HPDE6-E6E7 (cell line): ENCODE data around the gene HCN3.

ENCODE experiments used
- DNase-seq: peaks from one replicate; pipeline ENCODE4 v3.0.0; 2011; ENCODE audit warnings: missing footprints; ENCODE audit errors: extremely low spot score

Gene HCN3

DNA sequence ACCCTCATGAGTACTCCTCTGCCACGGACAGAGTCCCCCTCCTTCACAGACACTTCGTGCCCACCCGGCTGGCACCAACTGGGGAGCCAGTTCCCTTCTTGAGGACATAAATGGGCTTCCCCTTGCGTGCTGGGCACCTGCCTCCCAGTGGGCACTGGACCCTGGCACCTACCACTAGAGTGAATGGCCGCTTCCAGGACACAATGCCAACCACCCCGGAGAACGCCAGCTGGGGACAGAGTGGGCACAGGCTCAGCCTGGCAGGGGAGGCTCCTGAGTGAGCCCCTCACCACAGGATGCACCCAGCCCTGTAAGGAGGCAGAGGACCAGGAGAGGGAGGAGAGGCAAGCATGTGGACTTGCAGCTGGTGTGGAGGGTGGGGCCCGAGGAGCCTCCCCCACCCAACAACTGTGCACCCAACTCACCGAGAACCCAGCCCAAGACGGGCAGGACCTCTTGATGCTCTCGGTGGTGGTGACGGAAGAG is 23.0 kb upstream of the HCN3 start:
- no peak for DNase-seq

DNA sequence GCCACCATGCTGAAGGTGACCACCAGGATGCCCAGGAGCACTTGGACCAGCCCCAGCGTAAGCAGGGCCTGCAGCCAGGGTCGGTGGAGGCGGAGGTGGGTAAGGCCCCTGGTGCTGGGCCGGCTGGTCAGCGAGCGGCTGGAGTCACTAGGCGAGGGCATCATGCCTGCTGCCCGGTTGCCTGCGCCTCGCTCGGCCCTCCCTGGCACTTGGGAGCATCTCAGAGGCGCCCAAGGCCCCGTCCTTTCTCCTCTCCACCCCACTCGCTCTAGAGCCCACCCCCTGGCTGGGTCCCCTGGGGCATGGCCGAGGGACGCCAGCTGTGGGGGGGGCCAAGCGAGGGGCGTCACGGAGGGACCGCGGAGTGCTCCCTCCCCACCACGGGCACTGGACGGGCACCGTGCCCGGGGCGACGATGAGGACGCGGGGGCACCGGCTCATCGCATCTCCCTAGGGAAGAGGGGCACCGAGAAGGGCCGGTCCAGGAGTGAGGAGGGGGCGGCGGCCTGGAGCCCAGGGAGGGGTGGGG is 22.5 kb upstream of the HCN3 start:
- DNase-seq = no peak

DNA sequence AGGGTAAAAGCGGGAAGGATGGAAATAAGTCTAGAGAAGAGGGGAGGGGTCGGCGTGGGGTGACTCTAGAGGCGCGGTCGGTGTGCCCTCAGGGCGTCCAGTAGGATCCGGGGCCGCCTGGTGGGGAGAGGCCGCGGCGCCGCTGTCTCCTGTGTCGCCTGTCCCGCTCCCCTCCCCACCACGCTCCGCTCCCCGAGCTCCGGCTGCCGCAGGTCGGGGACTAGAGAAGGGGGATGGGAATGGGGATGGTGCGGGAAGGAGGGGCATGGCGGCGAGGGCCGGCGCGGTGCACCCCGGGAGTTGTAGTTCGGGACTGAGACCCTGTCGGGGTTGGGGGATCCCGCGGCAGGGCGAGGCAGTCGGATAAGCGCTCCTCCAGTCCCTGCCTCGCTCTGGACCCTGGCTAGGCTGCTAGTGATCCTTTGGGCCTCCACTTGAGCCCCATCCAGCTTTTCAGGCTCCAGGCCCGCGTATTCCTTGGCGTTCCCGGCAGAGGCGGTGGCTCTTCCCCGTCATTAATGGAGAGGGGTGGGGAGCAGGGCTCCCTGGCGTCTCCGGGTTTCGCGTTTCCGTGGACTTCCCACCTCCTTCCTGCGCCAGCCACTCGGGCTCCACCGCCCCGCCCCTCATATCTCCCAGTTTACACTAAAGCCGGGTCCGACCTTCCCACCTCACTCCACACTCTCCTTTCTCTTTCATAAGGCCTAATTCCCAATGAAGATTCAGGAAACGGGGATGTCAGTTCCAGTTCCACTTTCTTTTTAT is 21.8 kb upstream of the HCN3 start, which contains the start of gene ENTREP3:
TSS of gene ENTREP3 (minus strand) at position 241 of the 765 bp plus-strand sequence. CDS start 606 bp downstream, outside the sequence.
- DNase-seq = no peak

DNA sequence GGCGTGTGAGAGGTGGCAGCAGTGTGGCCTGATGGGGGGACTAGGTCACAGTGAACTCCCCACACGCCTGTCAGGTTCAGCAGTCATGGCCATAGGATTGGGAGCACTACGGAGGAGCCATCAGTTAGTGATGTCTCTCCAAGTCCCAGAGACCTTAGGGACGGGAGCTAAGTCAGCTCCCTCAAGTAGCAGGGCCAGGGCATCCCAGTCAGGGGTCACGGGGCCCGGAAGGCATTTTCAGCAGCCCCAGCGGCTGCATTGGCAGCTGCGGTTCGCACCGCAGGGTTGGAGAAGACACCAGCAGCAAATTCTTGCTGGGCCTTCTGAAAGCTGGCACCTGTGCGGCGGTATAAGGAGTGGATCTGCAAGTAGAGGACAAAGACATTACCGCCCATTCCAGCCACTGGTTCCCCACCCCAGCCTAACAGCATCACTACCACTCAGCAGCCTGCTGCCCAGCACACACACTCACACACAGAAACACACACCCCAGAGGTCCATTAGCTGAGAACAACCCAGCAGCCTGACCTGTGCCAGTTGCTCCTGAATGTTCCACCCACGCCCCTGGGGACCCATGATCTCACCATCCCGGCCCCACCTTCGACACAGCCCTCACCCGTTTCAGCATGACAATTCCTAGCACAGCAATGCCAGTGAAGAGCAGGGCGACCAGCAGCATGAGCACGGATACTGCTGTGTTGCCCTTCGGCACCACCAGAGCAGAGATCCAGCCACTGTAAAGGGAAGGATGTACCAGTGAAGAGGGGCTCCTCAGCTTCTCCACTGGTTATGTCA is 21.0 kb upstream of the HCN3 start:
- DNase-seq = no peak

DNA sequence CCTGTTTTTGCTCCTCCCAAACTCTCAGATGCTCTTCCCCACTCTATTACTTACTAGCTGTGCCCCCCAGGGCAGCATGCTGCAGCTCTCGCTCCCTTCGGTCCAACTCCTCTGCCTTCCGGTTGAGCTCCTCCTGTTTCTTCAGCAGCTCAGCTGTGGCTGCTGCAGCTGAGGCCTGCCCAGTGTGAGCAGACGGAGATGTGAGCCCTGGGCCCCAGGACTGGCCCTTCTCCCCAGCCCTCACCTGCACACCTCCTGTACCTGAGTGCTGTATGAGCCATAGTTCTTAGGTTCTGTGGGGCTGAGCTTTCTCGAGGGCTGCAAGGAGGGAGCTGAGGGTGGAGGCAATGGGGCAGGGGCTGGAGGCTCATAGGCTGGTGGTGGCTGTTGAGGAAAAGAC is 17.0 kb upstream of the HCN3 start:
- no peak for DNase-seq

DNA sequence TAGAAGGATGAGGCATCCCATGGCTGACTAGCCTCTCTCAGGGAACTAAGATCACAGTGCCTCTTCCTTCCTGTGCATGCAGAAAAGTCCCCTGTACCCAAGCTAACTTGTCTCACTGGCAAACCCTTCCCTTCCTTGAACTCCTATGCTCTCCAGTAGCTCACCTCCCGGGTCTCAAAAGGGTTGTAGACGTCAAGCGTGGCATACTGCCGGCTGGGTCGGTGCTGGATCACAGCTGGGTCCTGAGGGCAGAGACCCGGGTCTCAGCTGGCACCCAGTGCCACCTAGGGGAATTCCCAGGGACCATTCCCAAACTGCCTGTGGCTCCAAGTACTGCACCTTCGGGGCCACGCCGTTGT is 15.8 kb upstream of the HCN3 start:
- DNase-seq = no peak

DNA sequence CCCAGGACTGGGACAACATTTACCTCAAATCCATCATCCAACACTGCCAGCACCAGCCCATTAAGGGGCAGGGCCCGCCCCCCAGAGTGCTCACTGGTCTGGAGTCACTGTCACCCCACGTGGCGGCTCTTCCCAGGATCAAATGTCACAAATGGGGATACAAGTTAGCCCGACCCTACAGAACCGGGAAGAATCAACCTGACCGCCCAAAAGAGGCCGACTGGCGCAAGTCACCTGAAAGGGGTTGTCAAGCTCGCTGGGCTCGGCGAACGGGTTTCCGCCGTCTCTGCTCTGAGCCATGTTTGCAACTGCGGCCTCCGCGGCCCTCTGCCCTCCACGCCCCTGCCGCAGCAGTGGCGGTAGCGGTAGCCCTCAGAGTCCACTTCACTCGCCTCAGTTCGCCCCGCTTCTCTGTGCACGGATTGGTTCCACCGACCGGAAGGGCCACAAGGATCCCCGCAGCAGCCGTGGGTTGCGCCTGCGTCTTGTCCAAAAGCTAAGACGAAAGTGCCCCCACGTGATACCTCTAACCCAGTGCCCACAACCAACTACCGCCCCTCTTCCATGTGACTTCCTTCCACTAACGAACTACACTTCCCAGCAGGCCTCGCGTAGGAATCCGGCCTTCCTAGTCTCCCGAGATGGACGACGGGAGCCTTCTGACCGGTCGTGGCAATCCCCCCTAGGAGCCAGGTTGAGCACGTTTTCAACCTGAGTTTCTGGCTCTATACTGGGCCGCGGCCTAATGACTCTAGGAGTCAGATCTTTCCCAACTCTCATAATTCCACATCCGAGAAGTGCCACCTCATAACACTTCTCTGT is 15.2 kb upstream of the HCN3 start, which contains the start of gene SCAMP3:
TSS of gene SCAMP3 (minus strand) at position 509 of the 822 bp plus-strand sequence. CDS start at position 300, 209 bp downstream.
- DNase-seq = peak; percentile 99

DNA sequence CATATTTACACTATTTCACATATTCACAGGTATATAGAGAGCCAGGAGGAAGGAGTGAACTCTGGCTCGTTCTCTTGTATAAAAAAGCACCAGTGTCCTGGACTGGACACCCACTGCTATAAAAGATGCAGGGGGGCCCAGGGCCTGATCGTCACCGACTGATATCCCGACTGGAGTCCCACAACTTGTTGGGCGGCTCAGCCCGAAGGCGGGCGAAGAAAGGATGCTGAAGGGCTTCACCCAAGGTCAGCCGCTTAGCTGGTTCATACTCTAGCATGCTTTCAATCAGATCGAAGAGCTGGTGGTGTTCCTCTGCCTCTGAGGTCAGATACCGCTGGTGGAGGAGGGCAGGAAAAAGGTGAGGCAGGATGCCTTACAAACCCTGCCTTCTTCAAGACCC is 14.2 kb upstream of the HCN3 start:
- DNase-seq = no peak

DNA sequence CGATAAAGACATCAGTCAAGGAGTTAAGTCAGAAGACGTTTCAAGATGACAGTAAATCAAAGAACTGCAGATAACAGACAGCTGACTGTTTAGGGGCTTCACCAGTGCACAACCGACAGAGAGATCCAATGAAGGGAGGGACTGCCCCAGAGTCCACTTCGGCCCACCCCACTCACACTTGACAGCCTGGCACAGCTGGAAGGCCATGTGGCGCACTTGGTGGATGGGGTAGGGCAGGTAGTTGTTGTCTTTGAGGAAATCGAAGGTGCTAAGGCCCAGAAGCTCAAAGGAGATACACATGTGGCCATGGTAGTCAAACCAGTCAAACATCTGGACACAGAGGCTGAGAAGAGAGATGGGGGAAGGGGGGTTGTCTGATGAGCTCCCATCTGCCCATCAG is 10.7 kb upstream of the HCN3 start:
- no peak for DNase-seq

DNA sequence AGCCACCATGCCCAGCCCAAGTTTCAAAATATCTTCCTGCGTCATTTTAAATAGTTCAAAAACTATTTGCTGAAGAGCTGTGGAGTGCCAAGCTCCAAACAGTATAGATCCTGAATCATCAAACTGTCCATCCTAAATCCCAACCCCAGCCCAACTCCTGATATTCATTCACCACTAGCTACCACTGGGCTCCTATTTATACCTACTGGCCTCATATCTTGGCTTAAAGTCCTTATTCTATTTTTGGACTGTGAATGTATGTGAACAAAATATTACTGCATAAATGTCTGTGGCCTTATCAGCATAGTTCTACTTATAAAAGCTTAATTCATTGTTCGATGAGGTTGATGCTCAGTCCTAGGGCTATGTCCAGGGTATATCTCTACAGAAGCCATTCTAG is 9.9 kb upstream of the HCN3 start:
- no peak for DNase-seq

DNA sequence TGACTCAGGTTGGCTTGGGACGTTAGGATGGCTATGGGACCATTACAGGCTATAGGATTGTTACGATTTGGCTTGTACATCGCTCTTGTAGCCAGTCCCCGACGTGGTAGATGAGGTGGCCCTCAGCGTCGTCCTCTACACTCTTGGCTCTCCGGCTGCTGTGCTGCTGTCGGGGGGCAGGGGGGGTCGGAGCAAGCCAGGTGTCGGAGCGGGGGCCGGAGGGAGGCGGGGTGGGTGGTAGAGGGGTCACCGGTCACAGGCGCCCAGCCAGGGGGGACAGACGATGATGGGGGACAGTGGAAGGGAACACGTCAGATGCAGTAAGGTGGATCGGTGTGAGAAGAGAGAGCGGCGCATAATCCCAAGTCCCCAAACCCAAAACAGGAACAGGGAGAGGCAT is 8.6 kb upstream of the HCN3 start:
- DNase-seq = no peak

DNA sequence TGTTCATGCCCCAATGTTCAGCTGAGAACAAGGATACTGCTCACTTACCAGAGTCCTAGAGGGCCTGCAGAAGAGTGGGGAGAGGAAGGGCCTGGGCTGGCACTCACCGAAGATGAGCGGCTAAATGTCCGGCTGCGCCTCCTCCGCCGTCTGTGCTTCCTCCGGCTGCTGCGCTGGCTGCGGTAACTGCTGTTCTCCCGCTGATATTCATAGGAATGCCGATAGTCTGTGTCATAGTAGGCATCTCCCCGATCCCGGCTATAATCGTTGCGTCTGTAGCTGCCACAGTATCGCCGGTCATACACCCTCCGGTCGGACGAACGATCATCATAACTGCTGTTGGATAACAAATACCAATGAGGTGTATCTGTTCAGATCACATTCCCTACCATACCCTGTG is 7.9 kb upstream of the HCN3 start:
- no peak for DNase-seq

DNA sequence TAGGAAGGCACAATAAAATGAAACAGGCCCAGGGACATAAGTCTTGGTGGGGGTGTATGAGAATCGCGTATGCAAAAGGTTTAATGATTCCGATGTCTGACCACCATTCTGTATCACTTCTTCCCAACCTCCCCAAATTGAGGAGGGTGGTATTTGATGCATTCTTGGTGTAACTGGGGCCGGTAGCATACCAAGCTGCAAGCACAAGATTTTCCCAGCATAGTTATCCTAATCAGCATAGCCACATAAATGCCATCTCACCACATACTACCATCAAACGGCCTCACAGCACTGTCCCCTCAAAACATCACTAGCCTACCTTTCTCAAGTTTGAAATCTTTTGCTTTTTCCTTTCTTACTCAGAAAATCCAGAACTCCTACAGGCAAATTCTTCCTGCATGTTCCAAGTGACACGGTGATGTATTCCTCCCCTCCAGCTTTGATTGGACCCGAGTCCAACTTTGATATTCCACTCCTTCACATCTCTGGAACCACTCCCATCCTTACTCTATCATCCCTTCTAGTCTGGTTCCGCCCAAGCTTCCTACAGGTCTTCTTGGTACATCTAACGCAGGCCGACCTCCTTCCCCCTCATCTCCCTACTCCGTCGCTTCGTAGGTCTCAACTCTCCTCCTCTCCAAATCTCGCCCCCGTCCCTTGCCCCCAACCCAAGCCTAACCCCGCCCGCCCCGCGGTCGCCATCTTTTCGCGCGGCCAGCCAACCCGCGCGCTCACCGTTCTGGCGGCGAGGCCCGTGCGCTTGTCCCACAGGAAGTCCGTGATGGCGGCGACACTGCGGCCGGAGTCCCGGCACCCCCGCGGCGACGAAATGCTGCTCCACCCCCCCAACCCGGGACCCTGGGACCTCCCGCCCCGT is 4.6 kb upstream of the HCN3 start:
- DNase-seq = no peak

DNA sequence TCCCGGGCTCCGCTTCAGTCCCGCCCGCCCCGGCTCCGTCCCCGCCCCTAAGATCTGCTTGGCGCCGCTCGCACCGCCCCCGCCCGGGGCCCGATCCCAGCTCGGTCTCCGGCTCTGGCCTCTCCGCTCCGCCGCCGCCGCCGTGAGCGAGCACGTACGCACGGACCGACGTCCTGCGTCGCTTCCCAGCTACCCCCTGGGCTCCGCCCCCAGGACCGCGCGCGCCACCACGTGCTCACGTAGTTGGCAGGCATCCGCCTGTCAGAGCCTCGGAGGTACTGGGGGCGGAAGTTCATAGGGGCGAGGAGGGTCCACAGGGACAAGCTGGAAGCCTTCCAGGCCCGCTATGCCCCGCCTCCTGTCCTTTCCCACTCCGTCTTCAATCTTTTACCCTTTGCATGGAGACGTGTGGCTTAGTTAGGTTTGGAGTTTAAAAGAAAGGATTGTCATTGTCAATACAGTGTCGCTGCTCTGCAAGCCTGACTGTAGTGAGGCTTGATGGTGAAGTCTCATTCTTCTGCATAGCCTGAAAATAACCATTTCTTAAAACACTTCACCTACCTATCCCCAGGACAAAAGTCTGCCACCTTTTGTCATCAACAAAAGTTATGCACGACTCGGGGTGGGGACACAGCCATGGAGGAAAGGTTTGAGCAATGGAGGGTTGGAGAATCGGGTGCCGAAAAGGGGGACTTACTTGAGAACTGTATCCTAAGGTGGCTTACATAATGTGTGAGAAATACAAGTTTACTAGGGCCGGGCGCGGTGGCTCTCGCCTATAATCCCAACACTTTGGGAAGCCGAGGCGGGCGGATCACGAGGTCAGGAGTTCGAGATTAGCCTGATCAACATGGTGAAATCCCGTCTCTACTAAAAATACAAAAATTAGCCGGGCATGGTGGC is 3.7 kb upstream of the HCN3 start, which contains the start of gene CLK2:
TSS of gene CLK2 (minus strand) at position 162 of the 903 bp plus-strand sequence. CDS start 2,527 bp downstream, outside the sequence.
- peak; percentile 94 for DNase-seq

DNA sequence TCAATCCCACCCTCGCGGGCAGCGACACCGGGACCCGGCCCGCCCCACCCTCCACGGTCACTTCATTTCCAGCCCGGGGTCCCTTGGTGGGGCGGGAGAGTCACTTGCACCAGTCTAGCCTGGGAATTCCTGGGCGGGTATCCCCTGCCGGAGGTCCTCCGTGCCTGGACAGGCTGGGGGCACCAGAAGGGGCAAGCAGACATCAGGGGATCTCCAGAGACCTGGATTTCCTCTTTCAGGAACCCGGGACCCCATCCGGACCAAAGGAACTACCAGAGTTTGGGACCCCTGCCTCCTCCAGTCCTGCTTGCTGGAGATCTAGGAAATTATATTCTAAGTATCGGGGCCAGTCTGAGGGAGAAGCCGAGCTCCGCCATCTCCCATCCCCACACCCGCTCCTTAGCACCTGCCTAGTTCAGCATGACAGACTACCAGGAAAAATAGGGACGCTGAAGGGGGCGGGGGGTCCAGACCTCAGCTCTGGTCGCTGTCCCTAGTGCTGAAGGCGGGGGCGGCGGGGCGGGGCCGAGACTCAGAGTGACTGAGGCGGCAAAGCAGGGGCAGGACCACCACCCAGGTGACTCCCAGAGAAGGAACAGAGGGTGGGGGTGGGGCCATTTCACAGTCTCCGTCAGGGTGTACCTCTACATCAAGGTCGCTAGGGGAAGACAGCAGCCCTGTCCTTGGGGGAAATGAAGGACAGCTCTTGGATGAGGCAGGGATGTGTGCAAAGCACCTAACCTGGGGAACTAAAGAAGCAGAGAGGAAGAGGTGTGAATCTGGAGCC is 832 bp downstream of the HCN3 start:
- DNase-seq = peak; percentile 58

DNA sequence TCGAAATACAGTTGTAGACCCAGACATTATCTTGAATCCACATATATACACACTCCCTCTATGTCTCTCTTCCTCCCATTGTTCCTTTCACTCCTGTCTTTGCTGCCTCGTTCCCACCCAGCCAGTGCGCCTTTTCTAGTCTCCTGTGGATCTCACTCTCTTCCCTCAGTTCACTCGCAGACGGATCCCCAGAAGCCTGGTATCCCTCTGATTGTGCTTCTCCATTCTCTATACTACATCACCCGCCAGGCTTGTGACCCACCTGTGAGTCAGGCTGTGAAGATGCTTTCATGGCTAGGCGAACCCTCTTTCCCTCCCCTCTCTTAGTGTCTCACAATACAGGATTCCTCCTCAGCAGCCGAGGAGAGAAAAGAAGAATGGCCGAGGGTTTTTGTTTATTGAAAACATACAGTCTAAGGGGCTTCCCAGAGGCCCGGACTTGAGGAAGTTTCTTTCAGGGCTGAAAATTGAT is 1.5 kb downstream of the HCN3 start:
- DNase-seq = peak; percentile 32

DNA sequence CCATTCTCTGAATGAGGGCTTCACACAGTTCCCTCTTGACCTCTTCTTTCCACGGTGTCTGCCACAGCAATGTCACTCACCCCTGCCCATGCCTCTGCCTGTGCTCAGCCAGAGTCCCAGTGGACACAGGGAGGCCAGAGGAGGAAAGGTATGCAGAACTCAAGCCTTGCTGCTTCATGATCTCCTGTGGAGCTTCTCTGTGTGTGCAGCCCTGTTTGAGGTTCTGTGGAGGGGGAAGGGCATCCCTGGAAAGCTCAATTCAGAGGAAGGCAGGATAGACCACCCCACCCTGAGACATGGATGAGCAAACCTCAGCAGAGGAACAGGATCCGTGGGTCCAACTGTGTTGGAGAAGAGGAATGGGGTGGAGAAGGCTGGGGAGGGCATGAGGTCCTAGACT is 2.0 kb downstream of the HCN3 start:
- DNase-seq = no peak

DNA sequence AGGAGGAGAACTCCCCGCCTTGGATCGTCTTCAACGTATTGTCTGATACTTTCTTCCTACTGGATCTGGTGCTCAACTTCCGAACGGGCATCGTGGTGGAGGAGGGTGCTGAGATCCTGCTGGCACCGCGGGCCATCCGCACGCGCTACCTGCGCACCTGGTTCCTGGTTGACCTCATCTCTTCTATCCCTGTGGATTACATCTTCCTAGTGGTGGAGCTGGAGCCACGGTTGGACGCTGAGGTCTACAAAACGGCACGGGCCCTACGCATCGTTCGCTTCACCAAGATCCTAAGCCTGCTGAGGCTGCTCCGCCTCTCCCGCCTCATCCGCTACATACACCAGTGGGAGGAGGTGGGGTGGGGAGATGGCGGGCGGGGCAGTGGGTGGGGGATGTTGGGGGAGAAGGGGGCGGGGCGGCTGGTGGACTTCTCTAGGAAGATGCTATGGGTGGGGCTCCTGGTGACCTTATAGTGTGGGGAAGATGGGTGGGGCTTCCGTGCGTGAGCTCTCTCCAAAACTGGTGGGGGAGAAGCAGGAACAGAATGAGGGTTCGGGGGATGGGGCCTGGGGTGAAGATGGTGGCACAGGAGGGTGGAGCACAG is 5.3 kb downstream of the HCN3 start:
- no peak for DNase-seq
